Tibial nerve (tissue), 4 donors: ENCODE results near the gene C6orf15. TPM values are rescaled to one million over a fixed set of nuclear protein-coding genes. Genes with fewer than 3 reads are reported as not detected.

Experiments used
- DNase-seq, 2 donors: peaks; one replicate each; pipeline ENCODE4 v3.0.0-alpha.2; 2019; ENCODE audit warnings: low spot score in 2 of 2
- H3K27ac ChIP-seq, 4 donors: fragments of 200-600 bp; sonication (generic) in 3 of 4; one replicate each; pipeline ENCODE4 v1.5.1; 2017 to 2019; ENCODE audit warnings: mild to moderate bottlenecking in 1 of 4
- H3K27me3 ChIP-seq, 2 donors: fragments of 200-600 bp; sonication (generic) in 1 of 2; one replicate each; pipeline versions ENCODE4 v1.5.1 to v1.6.0; 2017 to 2019
- H3K36me3 ChIP-seq, 3 donors: fragments of 200-600 bp; sonication (generic); one replicate each; pipeline ENCODE4 v1.5.1; 2018 to 2019
- H3K4me1 ChIP-seq, 4 donors: fragments of 200-600 bp; sonication (generic) in 3 of 4; one replicate each; pipeline ENCODE4 v1.5.1; 2017 to 2019
- H3K4me3 ChIP-seq, 4 donors: fragments of 200-600 bp; sonication (generic) in 3 of 4; one replicate each; pipeline ENCODE4 v1.5.1; 2017 to 2019; ENCODE audit warnings: mild to moderate bottlenecking in 1 of 4, moderate library complexity in 1 of 4
- H3K9me3 ChIP-seq, 4 donors: fragments of 200-600 bp; sonication (generic) in 3 of 4; one replicate each; pipeline ENCODE4 v1.5.1; 2017 to 2019
- CTCF ChIP-seq, 5 experiments: fragments of 200-600 bp in 3 of 5; fragments of 450-650 bp in 2 of 5; sonication (generic) in 3 of 5; IDR thresholded peaks; one replicate each; pipeline ENCODE4 v1.5.1; 2016 to 2019; ENCODE audit warnings: antibody characterized with exemption in 5 of 5, mild to moderate bottlenecking in 3 of 5, moderate library complexity in 2 of 5
- EP300 ChIP-seq, 2 donors: sonication (generic); formaldehyde crosslinking; IDR thresholded peaks; one replicate each; pipeline ENCODE4 v1.6.1; 2017; ENCODE audit warnings: antibody characterized with exemption in 2 of 2, mild to moderate bottlenecking in 1 of 2
- POLR2A ChIP-seq, 2 donors: fragments of 450-650 bp; IDR thresholded peaks; one replicate each; pipeline ENCODE4 v1.6.1; 2017; ENCODE audit warnings: antibody characterized with exemption in 2 of 2, mild to moderate bottlenecking in 2 of 2, moderate library complexity in 2 of 2
- WGBS, 2 donors: methylation state at CpG; one replicate each; pipeline ENCODE4 v1.1.5; 2018; 5-methylcytosine and 5-hydroxymethylcytosine counted together
- total RNA-seq, 4 donors: library from RNA; depleted of rRNA; stranded (reverse); fragments of >200 nt; gene quantifications; one replicate each; pipeline ENCODE4 v1.1.0, GENCODE V29; 2016

Gene C6orf15
- total RNA-seq, 4 donors from 2014 or later, result not detected

DNA sequence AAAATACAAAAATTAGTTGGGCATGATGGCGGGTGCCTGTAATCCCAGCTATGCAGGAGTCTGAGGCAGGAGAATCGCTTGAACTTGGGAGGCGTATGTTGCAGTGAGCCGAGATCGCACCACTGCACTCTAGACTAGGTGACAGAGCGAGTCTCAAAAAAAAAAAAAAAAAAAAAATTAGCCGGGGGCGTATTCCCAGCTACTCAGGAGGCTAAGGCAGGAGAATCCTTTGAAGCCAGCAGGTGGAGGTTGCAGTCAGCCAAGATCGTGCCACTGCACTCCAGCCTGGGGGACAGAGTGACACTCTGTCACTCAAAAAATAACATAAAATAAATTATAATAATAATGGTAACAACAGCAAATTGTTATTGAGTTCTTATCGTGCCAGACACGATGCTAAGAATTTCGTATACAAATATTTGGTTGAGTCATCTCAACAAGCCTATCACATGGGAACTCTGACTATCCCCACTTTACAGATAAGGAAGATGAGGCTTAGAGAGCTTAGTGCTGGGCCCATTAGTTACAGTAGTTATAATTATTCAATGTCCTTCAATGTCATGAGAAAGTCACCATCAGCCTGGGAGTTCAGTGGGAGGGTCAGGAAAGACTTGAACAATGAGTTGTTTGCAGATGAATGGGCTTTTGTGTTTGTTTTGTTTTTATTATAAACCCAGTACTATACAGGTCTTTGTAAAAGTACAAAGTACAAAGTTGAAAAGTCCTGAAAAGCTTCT, 19.4 kb downstream of the C6orf15 start:
- TF ChIP-seq POLR2A (IDR thresholded peaks at IDR 0.05), result no peak
- no peak for TF ChIP-seq CTCF (IDR thresholded peaks at IDR 0.05)
- no peak for TF ChIP-seq EP300 (IDR thresholded peaks at IDR 0.05)
- Histone ChIP-seq H3K27me3 (no peaks in the 10 kb centered on the region), H3K4me1 (peaks cover 0 to 20% (median 3%) of the 10 kb centered on the region in 4 donors), H3K36me3 (no peaks in the 10 kb centered on the region), H3K27ac (peak overlapping the region in 1 of 4 donors; percentile 5), H3K9me3 (no peaks in the 10 kb centered on the region), H3K4me3 (no peak overlapping the region)
- no peak for DNase-seq
- 79% methylated on average over 12 of the region's 12 CpGs for WGBS, 2 donors

DNA sequence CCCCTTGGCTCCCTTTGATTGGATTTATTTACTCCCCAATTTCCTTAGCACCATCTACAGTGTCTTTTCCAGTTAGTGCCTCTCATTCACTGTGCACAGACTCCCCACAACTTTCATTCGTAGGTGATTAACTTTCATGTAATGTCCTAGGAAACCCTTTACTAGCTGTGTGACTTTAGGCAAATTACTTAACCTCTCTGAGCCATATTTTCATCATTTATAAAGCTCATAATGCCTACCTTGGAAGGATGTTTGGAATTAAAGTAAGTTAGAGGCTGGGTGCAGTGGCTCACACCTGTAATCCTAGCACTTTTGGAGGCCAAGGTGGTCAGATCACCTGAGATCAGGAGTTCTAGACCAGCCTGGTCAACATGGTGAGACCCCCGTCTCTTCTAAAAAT, 20.1 kb downstream of the C6orf15 start:
- DNase-seq, result no peak
- Histone ChIP-seq H3K4me1 (peaks cover 0 to 25% (median 3%) of the 10 kb centered on the region in 4 donors), H3K27ac (no peak overlapping the region), H3K36me3 (no peaks in the 10 kb centered on the region), H3K27me3 (no peaks in the 10 kb centered on the region), H3K9me3 (no peaks in the 10 kb centered on the region), H3K4me3 (no peak overlapping the region)
- 83 to 89% methylated on average over 2 of the region's 2 CpGs for WGBS, 2 donors
- TF ChIP-seq CTCF (IDR thresholded peaks at IDR 0.05) (no peak), EP300 (IDR thresholded peaks at IDR 0.05) (no peak), POLR2A (IDR thresholded peaks at IDR 0.05) (no peak)

- peaks cover 0 to 31% (median 3%) of the 10 kb centered on the region in 4 donors for H3K4me1 ChIP-seq
- no peaks in the 10 kb centered on the region for H3K9me3 ChIP-seq
- H3K27ac ChIP-seq, result no peak overlapping the region
- H3K36me3 ChIP-seq, result no peaks in the 10 kb centered on the region
- no peak overlapping the region for H3K4me3 ChIP-seq
- no peak for DNase-seq
- no peaks in the 10 kb centered on the region for H3K27me3 ChIP-seq
- TF ChIP-seq CTCF (IDR thresholded peaks at IDR 0.05), result no peak
- TF ChIP-seq POLR2A (IDR thresholded peaks at IDR 0.05), result no peak
- no peak for TF ChIP-seq EP300 (IDR thresholded peaks at IDR 0.05)
- 46 to 48% methylated on average over 3 of the region's 3 CpGs for WGBS, 2 donors
These were observed 20.7 kb downstream of the C6orf15 start for GRCh38 chr6:31091680-31092079.

DNA sequence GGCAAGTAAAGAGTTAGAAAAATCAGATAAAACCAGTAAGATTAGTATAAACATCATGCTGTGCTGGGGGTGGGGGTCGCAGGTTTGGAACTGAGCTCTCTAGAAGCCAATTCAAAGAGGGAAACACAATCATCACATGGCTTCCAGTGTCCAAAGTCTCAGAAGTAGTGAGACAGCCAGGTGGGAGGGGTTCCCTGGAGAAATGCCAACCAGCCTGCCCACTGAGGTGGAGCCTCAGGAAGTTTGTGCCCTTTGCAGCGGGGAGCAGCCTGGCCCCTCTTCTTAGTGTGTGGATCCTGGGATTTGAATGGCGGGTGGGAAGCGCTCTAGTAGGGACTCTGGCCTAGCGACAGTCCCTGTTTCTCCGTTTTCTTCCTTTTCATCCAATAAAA, 21.4 kb downstream of the C6orf15 start:
- no peak overlapping the region for H3K27ac ChIP-seq
- 86 to 93% methylated on average over 6 of the region's 6 CpGs for WGBS, 2 donors
- DNase-seq, result no peak

More for the DNA sequence above, 21.4 kb downstream of the C6orf15 start:
- Histone ChIP-seq H3K4me3 (no peak overlapping the region), H3K36me3 (no peaks in the 10 kb centered on the region), H3K4me1 (peaks cover 0 to 33% (median 3%) of the 10 kb centered on the region in 4 donors), H3K9me3 (no peaks in the 10 kb centered on the region), H3K27me3 (no peaks in the 10 kb centered on the region)
- no peak for TF ChIP-seq CTCF (IDR thresholded peaks at IDR 0.05)
- no peak for TF ChIP-seq POLR2A (IDR thresholded peaks at IDR 0.05)
- no peak for TF ChIP-seq EP300 (IDR thresholded peaks at IDR 0.05)
